A549 (cell line): ENCODE results near the gene GGT7. TPM values are rescaled to one million over a fixed set of nuclear protein-coding genes. Genes with fewer than 3 reads are reported as not detected.

Source experiments
- ATAC-seq, 2 experiments: fragments of 200-7000 bp in 1 of 2; fragments of >200 bp in 1 of 2; cut with Nextera tagmentation in 1 of 2; cut with Tn5 transposase in 1 of 2; 3 replicates each; pipeline versions ENCODE4 v1.8.0 to v1.9.1; 2018 to 2020; ENCODE audit warnings: mild to moderate bottlenecking in 1 of 2, moderate library complexity in 1 of 2
- CTCF ChIA-PET: fragments of 300-600 bp; sonication (Branson Sonifier 250); formaldehyde crosslinking; extraction: SDS; loops from one replicate; lab custom pipeline; 2021; ENCODE audit warnings: antibody characterized with exemption, inconsistent platforms; lab: Yijun Ruan, JAX
- POLR2A ChIA-PET: fragments of 350-600 bp; formaldehyde crosslinking; extraction: SDS; loops from one replicate; lab custom pipeline; 2021; ENCODE audit warnings: antibody characterized with exemption, inconsistent platforms; lab: Yijun Ruan, JAX
- DNase-seq, 2 experiments: peaks; one replicate each; pipeline versions ENCODE4 v3.0.0 to v3.0.0-alpha.2; 2011 to 2016; ENCODE audit warnings: low read depth in 1 of 2, low spot score in 1 of 2
- FAIRE-seq: peaks from 2 replicates; lab custom pipeline; 2011; peaks lifted over from hg19 to GRCh38; lab: Jason Lieb, UNC
- H3K27ac ChIP-seq, 2 experiments: fragments of >200 bp; sonication (Bioruptor Twin); formaldehyde crosslinking; 3 replicates each; pipeline ENCODE4 v1.5.1; 2016 to 2017
- H3K4me1 ChIP-seq: fragments of >200 bp; sonication (Bioruptor Twin); formaldehyde crosslinking; 3 replicates; pipeline ENCODE4 v1.6.1; 2016
- H3K4me2 ChIP-seq: fragments of >200 bp; sonication (Bioruptor Twin); formaldehyde crosslinking; 3 replicates; pipeline ENCODE4 v1.6.1; 2016
- H3K4me3 ChIP-seq: fragments of >200 bp; sonication (Bioruptor Twin); formaldehyde crosslinking; 3 replicates; pipeline ENCODE4 v1.5.1; 2016
- H3K9me3 ChIP-seq: fragments of >200 bp; sonication (Bioruptor Twin); formaldehyde crosslinking; 3 replicates; pipeline ENCODE4 v1.6.1; 2016
- ATOH8 ChIP-seq: fragments of 250-450 bp; sonication (Bioruptor Pico); IDR thresholded peaks from 2 replicates; pipeline ENCODE4 v1.5.0; 2020; ENCODE audit warnings: low read depth, mild to moderate bottlenecking, moderate library complexity
- BCL3 ChIP-seq: fragments of >200 bp; sonication (Bioruptor Twin); formaldehyde crosslinking; IDR thresholded peaks from 3 replicates; pipeline ENCODE4 v1.6.1; 2016
- GATA3 ChIP-seq: IDR thresholded peaks from 2 replicates; pipeline ENCODE4 v1.6.1; 2012; ENCODE audit warnings: borderline replicate concordance
- HES2 ChIP-seq: fragments of >200 bp; sonication (Bioruptor Twin); formaldehyde crosslinking; IDR thresholded peaks from 2 replicates; pipeline ENCODE4 v1.6.1; 2016
- HEYL ChIP-seq: fragments of 250-450 bp; sonication (Bioruptor Pico); IDR thresholded peaks from 2 replicates; pipeline ENCODE4 v1.8.0; 2021; ENCODE audit warnings: mild to moderate bottlenecking, moderate library complexity
- HMGXB4 ChIP-seq: fragments of 250-450 bp; sonication (Bioruptor Pico); IDR thresholded peaks from 2 replicates; pipeline ENCODE4 v1.5.0; 2021; ENCODE audit warnings: mild to moderate bottlenecking, moderate library complexity, borderline replicate concordance
- JUNB ChIP-seq: fragments of >200 bp; sonication (Bioruptor Twin); formaldehyde crosslinking; IDR thresholded peaks from 2 replicates; pipeline ENCODE4 v1.6.1; 2016
- KDM1A ChIP-seq: fragments of 200-600 bp; sonication (generic); IDR thresholded peaks from 2 replicates; pipeline ENCODE4 v1.6.1; 2016; ENCODE audit warnings: low read depth, mild to moderate bottlenecking
- KDM5A ChIP-seq: fragments of 200-600 bp; sonication (generic); IDR thresholded peaks from 2 replicates; pipeline ENCODE4 v1.6.1; 2016; ENCODE audit warnings: antibody characterized with exemption, mild to moderate bottlenecking
- MAFK ChIP-seq: fragments of 450-650 bp; IDR thresholded peaks from 2 replicates; pipeline ENCODE4 v1.6.1; 2014; ENCODE audit not compliant: partially characterized antibody
- PBX3 ChIP-seq: IDR thresholded peaks from 2 replicates; pipeline ENCODE4 v1.6.1; 2012
- RFX5 ChIP-seq: fragments of 450-650 bp; IDR thresholded peaks from 2 replicates; pipeline ENCODE4 v1.7.1; 2014; ENCODE audit warnings: antibody characterized with exemption, mild to moderate bottlenecking, moderate library complexity
- USF2 ChIP-seq: fragments of 450-650 bp; IDR thresholded peaks from 2 replicates; pipeline ENCODE4 v1.6.1; 2014; ENCODE audit warnings: antibody characterized with exemption
- ZNF302 ChIP-seq: fragments of 250-450 bp; sonication (Bioruptor Pico); IDR thresholded peaks from 2 replicates; pipeline ENCODE4 v1.9.0; 2021; ENCODE audit warnings: inconsistent platforms, mild to moderate bottlenecking, moderate library complexity
- ZSCAN20 ChIP-seq: fragments of 250-450 bp; sonication (Bioruptor Pico); IDR thresholded peaks from 2 replicates; pipeline ENCODE4 v1.8.0; 2022; ENCODE audit warnings: mild to moderate bottlenecking, moderate library complexity
- WGBS: methylation state at CpG from one replicate; pipeline ENCODE4 v1.1.6; 2017; ENCODE audit errors: missing lambda C conversion rate; 5-methylcytosine and 5-hydroxymethylcytosine counted together
- polyA plus RNA-seq, 4 experiments: library from polyadenylated mRNA; depleted of rRNA in 3 of 4; stranded (reverse); fragments of >200 nt; fragmentation: RNase III in 1 of 4; extraction: RNeasy Plus Mini Kit Qiagen cat#74134 plus additional on column Dnase treatment in 1 of 4; gene quantifications; 2 replicates in 3 of 4; 3 replicates in 1 of 4; pipeline ENCODE4 v1.2.3, GENCODE V29; 2011 to 2017

GGT7 gene
- polyA plus RNA-seq, 2 of the 4 experiments (the other 2 are of a cell fraction) = 3.5 to 9.1 TPM

- Histone ChIP-seq H3K4me2 (no peak overlapping the region), H3K27ac (no peak overlapping the region), H3K9me3 (no peaks in the 10 kb centered on the region), H3K4me3 (no peak overlapping the region), H3K4me1 (no peaks in the 10 kb centered on the region)
- FAIRE-seq (no peak), ATAC-seq (no peak), DNase-seq (no peak)
- TF ChIP-seq ZSCAN20 (no peak), JUNB (no peak), ZNF302 (no peak)
- POLR2A ChIA-PET = no interaction called here
- CTCF ChIA-PET = interaction anchor here (1.0 to 2.3 kb wide), 2 partner anchors 11 to 13 kb away, joined by 3 to 7 read pairs; no protein-coding TSS in a partner anchor
Measured at GRCh38 chr20:34806255-34806654, 66.4 kb downstream of the GGT7 start.

- DNase-seq (no peak), FAIRE-seq (no peak), ATAC-seq (no peak)
- ChIA-PET CTCF (interaction anchor here (1.7 kb wide), 1 partner anchor 20 kb away, joined by 4 read pairs; no protein-coding TSS in a partner anchor), POLR2A (no interaction called here)
- Histone ChIP-seq H3K4me3 (no peak overlapping the region), H3K4me2 (no peak overlapping the region), H3K9me3 (no peaks in the 10 kb centered on the region), H3K4me1 (no peaks in the 10 kb centered on the region), H3K27ac (no peak overlapping the region)
- TF ChIP-seq RFX5 (no peak), PBX3 (no peak), HES2 (no peak)
Measured at GRCh38 chr20:34798871-34799270, 73.8 kb downstream of the GGT7 start.

- POLR2A ChIA-PET = no interaction called here
- Histone ChIP-seq H3K4me3 (no peak overlapping the region), H3K27ac (no peak overlapping the region), H3K9me3 (no peaks in the 10 kb centered on the region), H3K4me1 (no peaks in the 10 kb centered on the region)
- 63% methylated on average over 3 of the region's 3 CpGs for WGBS
- CTCF ChIA-PET = interaction anchor here (1.7 kb wide), 1 partner anchor 20 kb away, joined by 4 read pairs; no protein-coding TSS in a partner anchor
- no peak for ATAC-seq
- no peak for FAIRE-seq
- TF ChIP-seq KDM1A = no peak
- TF ChIP-seq HEYL (CRISPR knock-in tag) = no peak
- no peak for TF ChIP-seq GATA3
- no peak for TF ChIP-seq KDM5A
- no peak for TF ChIP-seq RFX5
- no peak for TF ChIP-seq BCL3
- no peak for TF ChIP-seq HES2
- TF ChIP-seq HMGXB4 (CRISPR knock-in tag) = no peak
- TF ChIP-seq USF2 = no peak
- no peak for TF ChIP-seq MAFK
- TF ChIP-seq JUNB = no peak
- no peak for TF ChIP-seq ATOH8 (CRISPR knock-in tag)
- TF ChIP-seq, all 56 proteins: peak for 0
- no peak for DNase-seq
- H3K4me2 ChIP-seq = no peak overlapping the region
Measured at GRCh38 chr20:34798328-34798727, 74.3 kb downstream of the GGT7 start.
